Lower leg skin (tissue), 4 donors: ENCODE results near the gene COL4A1. TPM values are rescaled to one million over a fixed set of nuclear protein-coding genes. Genes with fewer than 3 reads are reported as not detected.

Experiments used
- DNase-seq, 2 donors: peaks; one replicate each; pipeline ENCODE4 v3.0.0-alpha.2; 2019; ENCODE audit warnings: low spot score in 2 of 2
- H3K4me3 ChIP-seq: fragments of 200-600 bp; sonication (generic); 2 replicates; pipeline ENCODE4 v1.5.1; 2017; ENCODE audit warnings: mild to moderate bottlenecking, low read depth; ENCODE audit not compliant: poor library complexity, severe bottlenecking
- POLR2A ChIP-seq, 2 donors: fragments of 450-650 bp; IDR thresholded peaks; one replicate each; pipeline ENCODE4 v1.6.1; 2016 to 2017; ENCODE audit warnings: antibody characterized with exemption in 2 of 2, mild to moderate bottlenecking in 1 of 2, moderate library complexity in 1 of 2
- WGBS, 2 donors: methylation state at CpG; one replicate each; pipeline ENCODE4 v1.1.5; 2018; 5-methylcytosine and 5-hydroxymethylcytosine counted together
- intact Hi-C: fragments of 100-400 bp; cut with DNase I; formaldehyde crosslinking; loops from one replicate; pipeline ENCODE4 v1.15.0; 2023; ENCODE audit warnings: low total_unique reads
- total RNA-seq, 4 donors: library from RNA; depleted of rRNA; stranded (reverse); fragments of >200 nt; gene quantifications; one replicate each; pipeline ENCODE4 v1.1.0, GENCODE V29; 2016
- TF ChIP-seq, protein P1 (sequence below), 3 donors: fragments of 450-650 bp; IDR thresholded peaks; one replicate each; pipeline ENCODE4 v1.5.1; 2016; ENCODE audit warnings: antibody characterized with exemption in 3 of 3, mild to moderate bottlenecking in 3 of 3, moderate library complexity in 2 of 3

COL4A1 gene
- total RNA-seq, 4 donors from 2014 or later, result 41.0 to 105 (median 56.7) TPM

DNA sequence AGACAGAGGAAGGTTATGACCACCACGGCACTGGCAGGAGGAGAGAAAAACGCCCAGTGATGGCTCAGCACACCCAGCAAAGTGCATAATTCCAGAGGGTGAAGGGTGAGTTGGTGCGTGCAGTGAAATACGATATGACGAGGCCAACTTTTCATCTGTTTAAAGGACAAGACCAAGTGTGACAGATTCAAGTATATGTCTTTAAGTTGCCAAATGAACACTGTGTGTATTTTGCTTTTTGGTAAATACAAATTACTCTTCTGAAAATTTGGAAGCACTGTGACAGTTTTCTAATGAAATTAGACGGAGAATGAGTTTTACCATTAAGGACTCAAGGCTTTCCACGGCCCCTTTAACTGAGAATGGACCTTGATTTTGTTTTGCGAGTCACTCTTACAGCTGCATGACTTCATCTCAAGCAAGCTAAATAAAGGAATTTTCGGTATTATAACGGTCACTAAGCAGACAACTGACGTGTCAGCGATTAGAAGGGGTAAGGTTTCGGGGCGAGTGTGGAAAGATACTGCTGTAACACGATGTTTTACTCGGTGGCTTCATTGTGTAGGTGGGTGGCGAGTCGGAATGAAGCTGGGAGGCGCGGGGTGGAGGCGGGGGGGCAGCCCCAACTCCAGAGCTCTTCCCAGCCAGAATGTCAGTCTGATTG is 23.0 kb upstream of the COL4A1 start:
- no peak for DNase-seq
- TF ChIP-seq, protein P1, sequence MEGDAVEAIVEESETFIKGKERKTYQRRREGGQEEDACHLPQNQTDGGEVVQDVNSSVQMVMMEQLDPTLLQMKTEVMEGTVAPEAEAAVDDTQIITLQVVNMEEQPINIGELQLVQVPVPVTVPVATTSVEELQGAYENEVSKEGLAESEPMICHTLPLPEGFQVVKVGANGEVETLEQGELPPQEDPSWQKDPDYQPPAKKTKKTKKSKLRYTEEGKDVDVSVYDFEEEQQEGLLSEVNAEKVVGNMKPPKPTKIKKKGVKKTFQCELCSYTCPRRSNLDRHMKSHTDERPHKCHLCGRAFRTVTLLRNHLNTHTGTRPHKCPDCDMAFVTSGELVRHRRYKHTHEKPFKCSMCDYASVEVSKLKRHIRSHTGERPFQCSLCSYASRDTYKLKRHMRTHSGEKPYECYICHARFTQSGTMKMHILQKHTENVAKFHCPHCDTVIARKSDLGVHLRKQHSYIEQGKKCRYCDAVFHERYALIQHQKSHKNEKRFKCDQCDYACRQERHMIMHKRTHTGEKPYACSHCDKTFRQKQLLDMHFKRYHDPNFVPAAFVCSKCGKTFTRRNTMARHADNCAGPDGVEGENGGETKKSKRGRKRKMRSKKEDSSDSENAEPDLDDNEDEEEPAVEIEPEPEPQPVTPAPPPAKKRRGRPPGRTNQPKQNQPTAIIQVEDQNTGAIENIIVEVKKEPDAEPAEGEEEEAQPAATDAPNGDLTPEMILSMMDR (IDR thresholded peaks at IDR 0.05), result no peak
- TF ChIP-seq POLR2A (IDR thresholded peaks at IDR 0.05), result no peak
- WGBS, 2 donors, result 84 to 85% methylated on average over 21 of the region's 21 CpGs
- no peak overlapping the region for H3K4me3 ChIP-seq
- intact Hi-C loops, result no loop called here

DNA sequence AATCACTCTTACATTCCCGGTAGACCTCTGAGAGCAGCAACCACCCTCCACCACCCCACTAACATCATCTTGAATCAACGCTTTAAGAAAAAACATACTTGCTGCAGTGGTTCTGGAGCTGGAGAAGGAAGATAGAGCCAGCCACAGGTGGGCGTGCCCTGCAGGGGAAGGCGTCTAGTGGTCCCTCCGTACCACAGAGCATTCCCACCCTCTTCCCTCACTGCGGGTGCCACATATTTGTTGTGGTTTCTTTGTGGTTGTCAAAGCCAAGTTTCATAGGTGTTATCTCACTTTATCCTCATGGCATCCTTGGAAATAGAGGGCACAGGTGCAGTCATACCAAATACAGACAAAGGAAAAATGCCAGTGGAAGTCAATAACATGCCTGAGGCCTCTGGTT is 22.3 kb upstream of the COL4A1 start:
- WGBS, 2 donors, result 75 to 79% methylated on average over 6 of the region's 6 CpGs
- no peak overlapping the region for H3K4me3 ChIP-seq
- intact Hi-C loops, result no loop called here
- no peak for DNase-seq
- TF ChIP-seq, protein P1 (IDR thresholded peaks at IDR 0.05), result no peak
- no peak for TF ChIP-seq POLR2A (IDR thresholded peaks at IDR 0.05)

DNA sequence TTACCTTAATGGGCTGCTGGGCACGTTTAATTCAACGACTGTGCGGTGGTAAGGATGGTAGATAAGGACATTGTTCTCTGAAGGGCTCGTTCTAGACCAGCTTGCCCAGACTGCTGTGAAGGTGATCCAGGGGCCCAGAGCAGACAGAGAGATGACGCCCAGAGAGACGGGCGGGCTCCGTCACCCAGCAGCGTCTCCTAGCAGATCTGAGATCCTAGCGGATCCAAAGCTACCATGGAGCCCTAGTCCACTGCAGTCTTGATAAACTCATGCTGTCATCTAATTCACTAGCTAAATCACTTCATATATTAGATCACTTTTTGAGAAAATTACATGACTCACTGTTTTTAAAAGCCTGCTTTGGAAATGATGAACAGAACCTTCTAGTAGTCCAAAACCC is 21.6 kb upstream of the COL4A1 start:
- H3K4me3 ChIP-seq, result no peak overlapping the region
- no peak for DNase-seq
- TF ChIP-seq POLR2A (IDR thresholded peaks at IDR 0.05), result no peak
- TF ChIP-seq, protein P1 (IDR thresholded peaks at IDR 0.05), result no peak
- intact Hi-C loops, result no loop called here
- 83 to 90% methylated on average over 10 of the region's 10 CpGs for WGBS, 2 donors

DNA sequence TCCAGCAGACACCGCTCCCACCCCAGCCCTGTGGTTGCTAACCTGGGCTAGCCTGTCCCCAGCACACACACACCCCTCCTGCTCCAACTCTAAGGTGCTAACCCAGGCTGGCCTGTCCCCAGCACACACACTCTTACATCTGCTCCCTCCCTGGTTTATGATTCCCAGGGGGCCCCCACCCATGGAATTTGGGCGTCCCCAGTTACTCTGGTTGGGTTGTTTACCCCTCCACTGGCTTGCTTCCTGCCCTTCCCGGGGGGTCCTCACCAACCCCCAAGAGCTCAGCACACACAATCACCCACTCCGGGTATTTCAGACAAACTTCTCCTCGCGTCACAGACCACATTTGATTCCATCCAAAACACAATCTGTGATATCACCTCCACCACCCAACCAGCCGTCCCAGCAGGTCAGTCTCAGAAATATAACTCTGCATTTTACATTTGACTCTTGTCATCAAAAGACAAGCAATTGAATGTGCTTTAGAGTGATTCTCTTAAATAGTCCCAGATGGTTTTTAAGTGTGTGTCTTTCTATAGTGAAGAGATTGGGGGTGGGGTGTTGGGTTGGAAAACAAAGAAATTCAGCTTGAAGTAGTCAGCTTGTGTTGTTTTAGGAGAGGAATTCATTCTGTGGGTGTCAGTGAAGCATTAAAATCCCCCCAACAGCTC is 20.2 kb upstream of the COL4A1 start:
- H3K4me3 ChIP-seq, result no peak overlapping the region
- 60 to 66% methylated on average over 7 of the region's 7 CpGs for WGBS, 2 donors
- intact Hi-C loops, result no loop called here
- TF ChIP-seq POLR2A (IDR thresholded peaks at IDR 0.05), result no peak
- TF ChIP-seq, protein P1 (IDR thresholded peaks at IDR 0.05), result no peak
- DNase-seq, result no peak

DNA sequence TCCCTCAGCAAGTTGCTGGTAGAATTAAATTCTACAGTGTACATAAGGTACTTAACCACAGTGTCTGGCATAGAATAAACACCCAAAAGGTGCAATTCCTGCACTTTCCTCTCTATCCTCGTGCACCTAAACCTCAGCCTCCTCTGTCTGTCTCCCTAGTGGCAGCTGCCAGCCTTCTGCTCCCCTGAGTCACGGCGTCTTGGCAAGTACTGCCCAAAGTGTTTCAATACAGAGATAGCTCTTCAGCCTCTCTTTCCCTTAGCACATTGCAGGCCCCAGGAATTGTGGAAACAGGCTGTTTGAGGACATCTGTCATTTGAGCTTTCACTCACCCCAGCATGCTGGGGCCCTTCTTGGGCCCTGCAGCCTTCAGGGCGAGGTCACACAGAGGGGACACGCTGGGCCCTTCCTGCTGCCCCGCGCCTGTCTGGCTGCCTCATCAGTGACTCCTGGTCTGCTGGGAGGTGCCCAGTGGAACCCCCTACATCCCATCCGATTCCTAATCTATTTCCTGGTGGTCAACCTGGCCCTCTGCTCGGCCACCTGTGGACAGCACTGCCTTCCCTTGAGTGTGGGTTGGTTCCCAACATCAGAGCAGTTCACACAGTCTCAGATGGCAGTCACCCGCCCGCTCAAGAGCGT is 19.4 kb upstream of the COL4A1 start:
- H3K4me3 ChIP-seq, result no peak overlapping the region
- WGBS, 2 donors, result 77 to 79% methylated on average over 12 of the region's 12 CpGs
- no peak for TF ChIP-seq POLR2A (IDR thresholded peaks at IDR 0.05)
- TF ChIP-seq, protein P1 (IDR thresholded peaks at IDR 0.05), result no peak
- DNase-seq, result no peak
- intact Hi-C loops, result no loop called here
